Body of pancreas (tissue), 4 donors: ENCODE measurements around the gene PON3. TPM values are rescaled to one million over a fixed set of nuclear protein-coding genes. Genes with fewer than 3 reads are reported as not detected.

Source experiments
- ATAC-seq: fragments of 150-250 bp; one replicate; pipeline ENCODE4 v1.9.1; 2016
- DNase-seq, 4 donors: peaks; one replicate each; pipeline ENCODE4 v3.0.0-alpha.2; 2019
- H3K27ac ChIP-seq, 4 donors: fragments of 200-600 bp; sonication (generic); 1 replicate in 3 of 4; 2 replicates in 1 of 4; pipeline versions ENCODE4 v1.5.1 to v1.6.1; 2016 to 2019; ENCODE audit warnings: mild to moderate bottlenecking in 1 of 4, mixed read lengths in 1 of 4, moderate library complexity in 1 of 4
- H3K27me3 ChIP-seq, 2 donors: fragments of 200-600 bp; sonication (generic); one replicate each; pipeline ENCODE4 v1.6.0; 2016; ENCODE audit warnings: mild to moderate bottlenecking in 1 of 2
- H3K36me3 ChIP-seq, 2 donors: fragments of 200-600 bp; sonication (generic); replicated peaks in 1 of 2; 2 replicates each; pipeline ENCODE4 v1.5.1; 2016; ENCODE audit warnings: low read depth in 2 of 2; ENCODE audit not compliant: insufficient read depth in 1 of 2
- H3K4me1 ChIP-seq: fragments of 200-600 bp; sonication (generic); one replicate; pipeline ENCODE4 v1.6.0; 2016
- H3K4me3 ChIP-seq, 2 donors: fragments of 200-600 bp; sonication (generic); 1 replicate in 1 of 2; 2 replicates in 1 of 2; pipeline ENCODE4 v1.5.1; 2016 to 2019
- H3K9me3 ChIP-seq, 3 donors: fragments of 200-600 bp; sonication (generic); 1 replicate in 2 of 3; 2 replicates in 1 of 3; pipeline ENCODE4 v1.5.1; 2016
- POLR2A ChIP-seq, 3 donors: fragments of 450-650 bp; IDR thresholded peaks; one replicate each; pipeline ENCODE4 v1.6.1; 2016; ENCODE audit warnings: antibody characterized with exemption in 3 of 3, mild to moderate bottlenecking in 2 of 3
- WGBS, 2 donors: methylation state at CpG; one replicate each; pipeline ENCODE4 v1.1.5; 2017; 5-methylcytosine and 5-hydroxymethylcytosine counted together
- intact Hi-C: fragments of 100-400 bp; cut with DNase I; formaldehyde crosslinking; loops from one replicate; pipeline ENCODE4 v1.15.1; 2023
- total RNA-seq, 2 donors: library from RNA; depleted of rRNA; stranded (reverse); fragments of >200 nt; gene quantifications; one replicate each; pipeline ENCODE4 v1.1.0, GENCODE V29; 2016
- TF ChIP-seq, protein P1 (sequence below), 7 experiments: fragments of 450-650 bp in 4 of 7; fragments of 200-600 bp in 3 of 7; sonication (generic) in 3 of 7; IDR thresholded peaks; one replicate each; pipeline ENCODE4 v1.5.1; 2016 to 2019; ENCODE audit warnings: antibody characterized with exemption in 7 of 7

PON3 gene
- total RNA-seq, 2 donors from 2014 or later, result 3.0 to 7.0 TPM

DNA sequence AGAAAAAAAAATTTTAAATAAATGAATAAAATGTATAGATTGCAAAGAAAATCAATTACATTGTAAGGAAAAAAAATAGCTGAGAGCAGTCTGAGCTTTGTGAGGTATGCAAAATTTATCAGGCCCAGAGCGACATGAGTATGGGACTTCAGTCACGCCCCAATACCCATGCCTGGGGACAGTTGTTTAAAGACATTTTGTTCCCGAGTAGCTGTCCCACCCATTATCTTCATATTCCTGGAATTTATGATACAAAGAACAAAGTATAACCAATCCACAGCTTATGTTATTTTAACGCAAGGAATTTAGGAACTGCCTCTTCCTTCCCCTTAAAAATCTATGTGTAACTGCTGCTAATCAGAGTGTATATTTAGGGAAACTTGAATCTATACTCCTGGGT lies 40.2 kb upstream of the PON3 start:
- intact Hi-C loops, result no loop called here
- TF ChIP-seq, protein P1, sequence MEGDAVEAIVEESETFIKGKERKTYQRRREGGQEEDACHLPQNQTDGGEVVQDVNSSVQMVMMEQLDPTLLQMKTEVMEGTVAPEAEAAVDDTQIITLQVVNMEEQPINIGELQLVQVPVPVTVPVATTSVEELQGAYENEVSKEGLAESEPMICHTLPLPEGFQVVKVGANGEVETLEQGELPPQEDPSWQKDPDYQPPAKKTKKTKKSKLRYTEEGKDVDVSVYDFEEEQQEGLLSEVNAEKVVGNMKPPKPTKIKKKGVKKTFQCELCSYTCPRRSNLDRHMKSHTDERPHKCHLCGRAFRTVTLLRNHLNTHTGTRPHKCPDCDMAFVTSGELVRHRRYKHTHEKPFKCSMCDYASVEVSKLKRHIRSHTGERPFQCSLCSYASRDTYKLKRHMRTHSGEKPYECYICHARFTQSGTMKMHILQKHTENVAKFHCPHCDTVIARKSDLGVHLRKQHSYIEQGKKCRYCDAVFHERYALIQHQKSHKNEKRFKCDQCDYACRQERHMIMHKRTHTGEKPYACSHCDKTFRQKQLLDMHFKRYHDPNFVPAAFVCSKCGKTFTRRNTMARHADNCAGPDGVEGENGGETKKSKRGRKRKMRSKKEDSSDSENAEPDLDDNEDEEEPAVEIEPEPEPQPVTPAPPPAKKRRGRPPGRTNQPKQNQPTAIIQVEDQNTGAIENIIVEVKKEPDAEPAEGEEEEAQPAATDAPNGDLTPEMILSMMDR (IDR thresholded peaks at IDR 0.05), result no peak
- TF ChIP-seq POLR2A (IDR thresholded peaks at IDR 0.05), result no peak
- no peak for ATAC-seq
- Histone ChIP-seq H3K4me1 (peaks cover 17% of the 10 kb centered on the region), H3K36me3 (no peaks in the 10 kb centered on the region), H3K27ac (no peak overlapping the region), H3K4me3 (no peak overlapping the region), H3K27me3 (no peaks in the 10 kb centered on the region), H3K9me3 (no peaks in the 10 kb centered on the region)
- 72 to 75% methylated on average over 4 of the region's 4 CpGs for WGBS, 2 donors
- no peak for DNase-seq

DNA sequence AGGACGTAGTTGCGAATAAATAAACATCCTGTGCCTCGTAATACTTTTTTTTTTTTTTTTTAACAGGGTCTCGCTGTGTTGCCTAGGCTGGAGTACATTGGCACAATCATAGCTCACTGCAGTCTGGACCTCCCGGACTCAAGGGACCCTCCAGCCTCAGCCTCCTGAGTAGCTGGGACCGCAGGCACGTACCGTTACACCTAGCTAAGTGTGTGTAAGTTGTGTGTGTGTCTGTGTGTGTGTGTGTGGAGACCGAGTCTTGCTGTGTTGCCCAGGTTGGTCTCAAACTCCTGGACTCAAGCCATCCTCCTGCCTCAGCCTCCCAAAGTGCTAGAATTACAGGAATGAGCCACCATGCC lies 39.2 kb upstream of the PON3 start:
- DNase-seq (peak in 1 of 4 donors; percentile 12), ATAC-seq (no peak)
- Histone ChIP-seq H3K36me3 (no peaks in the 10 kb centered on the region), H3K27ac (peak overlapping the region; percentile 77 to 96 (median 91)), H3K27me3 (no peaks in the 10 kb centered on the region), H3K4me3 (peak overlapping the region in 1 of 2 donors; percentile 70), H3K9me3 (no peaks in the 10 kb centered on the region), H3K4me1 (peaks cover 17% of the 10 kb centered on the region)
- intact Hi-C loops, result no loop called here
- TF ChIP-seq, protein P1 (IDR thresholded peaks at IDR 0.05), result no peak
- no peak for TF ChIP-seq POLR2A (IDR thresholded peaks at IDR 0.05)
- 49 to 50% methylated on average over 9 of the region's 9 CpGs for WGBS, 2 donors

DNA sequence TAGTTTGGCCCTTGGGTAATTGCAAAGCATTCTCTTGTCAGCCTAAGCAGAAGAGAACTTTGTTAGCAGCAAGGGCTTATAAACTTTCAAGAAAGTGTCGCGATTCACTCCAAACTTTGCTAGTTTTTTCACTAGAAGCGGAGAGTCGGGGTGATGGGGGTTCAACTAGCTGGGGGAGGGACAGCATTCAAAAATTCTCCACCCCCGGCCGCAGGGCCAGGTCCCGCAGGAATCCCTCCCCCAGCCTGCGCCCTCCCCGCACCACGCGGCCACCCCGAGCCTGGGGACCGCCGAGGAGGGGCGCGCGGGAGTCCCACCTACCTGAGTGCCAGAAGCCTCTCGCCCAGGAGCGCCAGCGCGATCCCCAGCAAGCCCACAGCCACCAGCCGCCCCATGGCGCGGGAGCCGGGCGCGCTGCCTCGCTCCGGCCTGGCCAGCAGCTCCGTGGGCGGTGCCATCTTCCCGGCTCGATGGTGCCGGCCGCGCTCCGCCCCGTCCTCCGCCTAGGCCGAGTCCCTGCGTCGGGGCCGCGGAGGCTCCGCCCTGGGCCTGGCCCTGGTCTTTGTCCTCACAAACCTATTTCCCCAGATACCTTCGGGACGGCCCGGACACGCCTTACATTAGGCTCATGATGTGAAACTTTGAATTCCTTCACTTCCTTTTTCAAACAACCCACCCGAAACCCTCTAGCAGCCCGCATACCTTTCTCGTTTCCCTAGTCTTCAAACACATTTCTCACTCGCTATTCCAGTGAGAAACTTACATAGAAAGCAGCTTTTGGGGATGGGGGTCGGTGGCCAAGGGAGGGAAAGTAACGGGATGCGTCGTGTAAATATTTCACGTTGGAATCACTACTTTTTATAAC lies 38.6 kb upstream of the PON3 start, which contains the start of gene PON2:
Gene PON2 (minus strand): TSS at position 472 of the 865 bp plus-strand sequence. CDS start 77 bp downstream, at position 395.
- WGBS, 2 donors, result 0 to 1% methylated on average over 36 to 57 of the region's 58 CpGs
- Histone ChIP-seq H3K36me3 (no peaks in the 10 kb centered on the region), H3K4me1 (peaks cover 17% of the 10 kb centered on the region), H3K27ac (peak within 1 kb of the TSS; percentile 77 to 96 (median 91)), H3K9me3 (no peaks in the 10 kb centered on the region), H3K4me3 (peak within 1 kb of the TSS; percentile 43 to 70), H3K27me3 (no peaks in the 10 kb centered on the region)
- DNase-seq, result peak; percentile 80 to 85 (median 80)
- peak; percentile 99 for ATAC-seq
- intact Hi-C loops, result no loop called here
- peak; percentile 60 to 74 (median 73) for TF ChIP-seq POLR2A (IDR thresholded peaks at IDR 0.05)
- TF ChIP-seq, protein P1 (IDR thresholded peaks at IDR 0.05), result no peak

DNA sequence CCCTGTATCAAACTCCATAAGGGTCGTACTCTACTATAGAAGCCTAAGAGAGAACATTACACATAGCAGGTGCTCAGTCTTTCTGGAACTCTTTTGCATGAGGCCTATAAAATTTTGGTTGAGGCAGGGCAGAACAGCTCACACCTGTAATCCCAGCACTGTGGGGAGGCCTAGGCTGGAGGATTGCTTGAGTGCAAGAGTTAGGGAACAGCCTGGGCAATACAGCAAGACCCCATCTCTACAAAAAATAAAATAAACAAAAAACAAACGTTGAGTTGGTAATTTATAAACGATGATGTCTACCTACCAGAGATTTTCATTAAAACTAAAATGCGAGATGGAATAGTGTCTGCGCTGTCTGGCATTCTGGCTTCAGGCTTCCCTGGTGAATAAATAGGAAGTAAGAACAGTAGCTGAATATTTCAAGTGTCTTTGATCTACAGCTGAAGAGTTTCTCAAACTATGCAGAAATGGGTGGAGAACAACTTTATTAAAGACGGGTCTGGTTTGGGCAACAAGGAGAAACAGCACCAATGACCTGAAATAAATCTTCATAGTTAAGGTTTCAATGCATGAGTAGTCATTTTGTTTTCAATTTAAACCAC lies 37.9 kb upstream of the PON3 start:
- Histone ChIP-seq H3K4me1 (peaks cover 17% of the 10 kb centered on the region), H3K9me3 (no peaks in the 10 kb centered on the region), H3K36me3 (no peaks in the 10 kb centered on the region), H3K27me3 (no peaks in the 10 kb centered on the region), H3K27ac (peak overlapping the region; percentile 77 to 96 (median 91)), H3K4me3 (peak overlapping the region in 1 of 2 donors; percentile 70)
- intact Hi-C loops, result no loop called here
- ATAC-seq (peak; percentile 4), DNase-seq (no peak)
- TF ChIP-seq POLR2A (IDR thresholded peaks at IDR 0.05), result no peak
- TF ChIP-seq, protein P1 (IDR thresholded peaks at IDR 0.05), result no peak
- WGBS, 2 donors, result 41 to 46% methylated on average over 6 of the region's 6 CpGs
